Right ventricle myocardium inferior (tissue), 1 donor: Measurements from ENCODE around the gene TMPRSS7. TPM values are rescaled to one million over a fixed set of nuclear protein-coding genes. Genes with fewer than 3 reads are reported as not detected.
A peak's percentile ranks its signal among the peaks of the same experiment; 100 is the strongest.

Source experiments
- ATAC-seq: fragments of 200-7000 bp; cut with Tn5 transposase; one replicate; pipeline ENCODE4 v1.9.1; 2020; ENCODE audit warnings: mild to moderate bottlenecking, moderate library complexity
- DNase-seq: peaks from one replicate; pipeline ENCODE4 v3.0.0; 2021; ENCODE audit errors: missing footprints
- intact Hi-C: fragments of 100-400 bp; cut with DNase I; formaldehyde crosslinking; loops from one replicate; pipeline ENCODE4 v1.11.0; 2022
- long read RNA-seq: library from polyadenylated mRNA; unstranded; transcript quantifications from one replicate; pipeline ENCODE4 v2.0.0, GENCODE V29; 2021
- total RNA-seq: library from RNA; stranded (reverse); fragmentation: NEBNext Ultra II Directional; extraction: Animal tissue kit (Norgen Biotek cat#: 25700); gene quantifications from one replicate; pipeline ENCODE4 v1.2.1, GENCODE V29; 2021
- donor health status: DM: no; HTN: yes; CAD: no; lungs with severe emphysema.

TMPRSS7 gene, protein sequence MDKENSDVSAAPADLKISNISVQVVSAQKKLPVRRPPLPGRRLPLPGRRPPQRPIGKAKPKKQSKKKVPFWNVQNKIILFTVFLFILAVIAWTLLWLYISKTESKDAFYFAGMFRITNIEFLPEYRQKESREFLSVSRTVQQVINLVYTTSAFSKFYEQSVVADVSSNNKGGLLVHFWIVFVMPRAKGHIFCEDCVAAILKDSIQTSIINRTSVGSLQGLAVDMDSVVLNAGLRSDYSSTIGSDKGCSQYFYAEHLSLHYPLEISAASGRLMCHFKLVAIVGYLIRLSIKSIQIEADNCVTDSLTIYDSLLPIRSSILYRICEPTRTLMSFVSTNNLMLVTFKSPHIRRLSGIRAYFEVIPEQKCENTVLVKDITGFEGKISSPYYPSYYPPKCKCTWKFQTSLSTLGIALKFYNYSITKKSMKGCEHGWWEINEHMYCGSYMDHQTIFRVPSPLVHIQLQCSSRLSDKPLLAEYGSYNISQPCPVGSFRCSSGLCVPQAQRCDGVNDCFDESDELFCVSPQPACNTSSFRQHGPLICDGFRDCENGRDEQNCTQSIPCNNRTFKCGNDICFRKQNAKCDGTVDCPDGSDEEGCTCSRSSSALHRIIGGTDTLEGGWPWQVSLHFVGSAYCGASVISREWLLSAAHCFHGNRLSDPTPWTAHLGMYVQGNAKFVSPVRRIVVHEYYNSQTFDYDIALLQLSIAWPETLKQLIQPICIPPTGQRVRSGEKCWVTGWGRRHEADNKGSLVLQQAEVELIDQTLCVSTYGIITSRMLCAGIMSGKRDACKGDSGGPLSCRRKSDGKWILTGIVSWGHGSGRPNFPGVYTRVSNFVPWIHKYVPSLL
- total RNA-seq, result not detected
- long read RNA-seq, result 0 reads

- no peak for DNase-seq
- intact Hi-C loops, result no loop called here
- ATAC-seq, result no peak
Measured at GRCh38 chr3:112034436-112034835, at the start of gene TMPRSS7. TMPRSS7 (plus strand) TSS chr3:112034736; CDS start chr3:112034846, 110 bp downstream.

- intact Hi-C loops, result no loop called here
- DNase-seq, result no peak
- no peak for ATAC-seq
Measured at GRCh38 chr3:111986800-111987199, 47.7 kb upstream of the TMPRSS7 start.

DNA sequence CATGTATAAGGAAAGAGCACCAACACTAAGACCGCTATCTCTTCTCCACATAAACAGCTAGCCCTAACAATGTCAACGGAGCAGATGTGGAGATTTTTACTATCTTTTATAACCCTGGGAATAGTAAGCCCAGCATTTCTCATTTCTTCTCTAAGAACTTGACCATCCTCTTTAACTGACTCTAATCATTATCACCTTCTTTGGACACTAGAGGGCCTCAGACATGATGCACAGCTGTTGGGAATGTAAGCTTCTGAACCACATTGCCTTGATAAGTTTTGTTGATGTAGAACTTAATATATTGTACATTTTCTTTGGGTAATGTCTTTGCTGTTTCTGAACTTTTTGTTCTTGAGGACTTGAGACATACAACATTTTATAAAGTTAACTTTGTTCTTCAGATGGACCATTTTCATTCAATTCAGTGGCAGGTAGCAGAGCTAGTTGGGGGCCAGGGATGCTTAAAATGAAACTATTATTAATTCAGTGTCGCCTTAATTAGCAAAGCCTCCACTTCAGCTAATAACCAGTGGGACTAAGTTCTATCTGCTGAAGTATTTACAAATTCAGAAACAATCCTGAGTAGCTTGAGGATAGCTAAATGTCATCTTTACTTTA lies 45.4 kb upstream of the TMPRSS7 start:
- intact Hi-C loops, result loop anchor here (1.0 to 2.0 kb wide), 2 partner anchors 24 to 54 kb away; no protein-coding TSS in a partner anchor
- DNase-seq, result no peak
- ATAC-seq, result peak; percentile 67

GRCh38 chr3:111993038-111993437 lies 41.5 kb upstream of the TMPRSS7 start:
- no peak for DNase-seq
- intact Hi-C loops, result no loop called here
- no peak for ATAC-seq

DNA sequence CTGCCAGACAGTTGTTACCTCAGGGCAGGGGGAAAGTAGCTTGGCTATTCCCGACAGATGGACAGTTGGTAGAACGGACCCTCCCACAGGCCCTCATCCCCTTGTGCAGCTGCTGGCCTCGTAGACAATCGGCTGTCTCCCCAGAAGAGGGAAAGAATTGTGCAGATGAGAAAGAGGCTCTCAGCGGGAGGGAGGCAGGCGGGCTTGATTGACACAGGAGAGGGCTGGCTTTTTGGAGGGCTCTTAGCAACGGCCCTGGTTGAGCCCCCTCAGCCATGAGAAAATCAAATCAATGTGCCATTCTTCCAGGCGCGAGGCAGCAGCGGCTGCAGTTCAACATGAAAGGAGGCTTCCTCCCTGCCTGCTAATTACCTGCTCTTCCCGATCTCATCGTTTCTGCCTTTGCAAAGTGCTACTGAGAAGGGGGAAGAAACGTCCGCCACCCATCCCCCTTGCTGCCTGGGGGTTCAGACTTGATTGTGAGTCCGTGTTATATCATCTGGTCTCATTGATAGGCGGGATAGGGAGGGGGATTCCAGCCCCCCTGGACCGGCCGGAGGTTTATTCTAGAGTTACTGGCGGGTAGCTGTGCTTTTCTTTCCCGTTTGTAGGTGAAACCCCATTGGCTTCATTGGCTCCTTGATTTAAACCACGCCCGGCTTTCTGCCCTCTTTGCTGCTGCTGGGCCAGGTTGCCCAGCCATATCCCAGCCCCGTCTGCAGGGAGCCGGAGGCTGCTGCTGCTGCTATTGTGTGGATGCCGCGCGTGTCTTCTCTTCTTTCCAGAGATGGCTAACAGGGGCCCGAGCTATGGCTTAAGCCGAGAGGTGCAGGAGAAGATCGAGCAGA lies 35.7 kb upstream of the TMPRSS7 start, which contains the start of gene TAGLN3:
TAGLN3 (plus strand) TSS at position 287 of the 848 bp plus-strand sequence; CDS start at position 788, 501 bp downstream.
- DNase-seq, result no peak
- intact Hi-C loops, result no loop called here
- ATAC-seq, result peak; percentile 53

- intact Hi-C loops, result no loop called here
- DNase-seq (no peak), ATAC-seq (no peak)
Measured at GRCh38 chr3:111999484-112000324, 34.8 kb upstream of the TMPRSS7 start.

GRCh38 chr3:112000367-112000771 lies 34.2 kb upstream of the TMPRSS7 start:
- no peak for ATAC-seq

GRCh38 chr3:112000966-112001365 lies 33.6 kb upstream of the TMPRSS7 start:
- DNase-seq (no peak), ATAC-seq (no peak)
- intact Hi-C loops, result no loop called here

More at GRCh38 chr3:112000367-112000771, 34.2 kb upstream of the TMPRSS7 start:
- no peak for DNase-seq
- intact Hi-C loops, result no loop called here

- ATAC-seq (no peak), DNase-seq (no peak)
- intact Hi-C loops, result no loop called here
Measured at GRCh38 chr3:112001526-112001925, 33.0 kb upstream of the TMPRSS7 start.

GRCh38 chr3:112002096-112002971 lies 32.2 kb upstream of the TMPRSS7 start:
- intact Hi-C loops, result no loop called here
- ATAC-seq (no peak), DNase-seq (no peak)

GRCh38 chr3:112003321-112004080 lies 31.0 kb upstream of the TMPRSS7 start:
- DNase-seq (no peak), ATAC-seq (no peak)
- intact Hi-C loops, result no loop called here

GRCh38 chr3:112004187-112004586 lies 30.3 kb upstream of the TMPRSS7 start:
- intact Hi-C loops, result no loop called here
- ATAC-seq (no peak), DNase-seq (no peak)

- intact Hi-C loops, result no loop called here
- DNase-seq, result no peak
- no peak for ATAC-seq
Measured at GRCh38 chr3:112004669-112005068, 29.9 kb upstream of the TMPRSS7 start.

DNA sequence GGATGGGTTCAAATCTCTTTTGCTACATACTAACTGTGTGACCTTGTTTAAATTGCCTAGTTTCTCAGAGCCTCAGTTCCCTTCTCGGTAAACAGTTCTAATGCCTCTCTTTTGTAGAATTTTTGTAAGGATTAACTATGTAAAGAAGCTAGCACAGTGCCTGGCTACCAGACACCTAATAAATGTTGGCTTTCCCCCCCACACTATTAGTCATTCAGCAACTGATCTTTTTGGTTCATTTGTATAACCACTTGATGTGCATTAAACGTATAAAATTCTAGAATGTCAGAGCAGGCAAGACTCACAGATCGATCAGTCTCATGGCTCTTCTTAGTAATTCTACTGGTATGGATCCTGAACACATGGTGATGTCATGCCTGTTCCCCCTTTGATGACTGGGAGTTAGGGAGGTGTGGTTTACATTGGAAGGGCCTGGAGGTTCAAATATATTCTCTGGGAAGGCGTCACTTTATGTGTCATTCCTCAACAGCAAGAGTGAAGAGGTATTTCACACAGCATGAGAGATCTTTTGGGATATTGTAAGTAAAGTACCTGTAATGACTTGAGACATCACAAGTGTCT lies 29.4 kb upstream of the TMPRSS7 start:
- intact Hi-C loops, result no loop called here
- ATAC-seq, result no peak
- no peak for DNase-seq

GRCh38 chr3:112007633-112008032 lies 26.9 kb upstream of the TMPRSS7 start:
- DNase-seq (no peak), ATAC-seq (peak; percentile 37)
- intact Hi-C loops, result no loop called here
